Cardiac atrium fibroblast (primary cell): ENCODE measurements around the gene HABP2. TPM values are rescaled to one million over a fixed set of nuclear protein-coding genes. Genes with fewer than 3 reads are reported as not detected.

Experiments used
- total RNA-seq: library from RNA; depleted of rRNA; stranded (reverse); fragments of >200 nt; gene quantifications from 2 replicates; pipeline ENCODE4 v1.2.3, GENCODE V29; 2015

Gene HABP2
- not detected in 2 replicates for total RNA-seq

DNA sequence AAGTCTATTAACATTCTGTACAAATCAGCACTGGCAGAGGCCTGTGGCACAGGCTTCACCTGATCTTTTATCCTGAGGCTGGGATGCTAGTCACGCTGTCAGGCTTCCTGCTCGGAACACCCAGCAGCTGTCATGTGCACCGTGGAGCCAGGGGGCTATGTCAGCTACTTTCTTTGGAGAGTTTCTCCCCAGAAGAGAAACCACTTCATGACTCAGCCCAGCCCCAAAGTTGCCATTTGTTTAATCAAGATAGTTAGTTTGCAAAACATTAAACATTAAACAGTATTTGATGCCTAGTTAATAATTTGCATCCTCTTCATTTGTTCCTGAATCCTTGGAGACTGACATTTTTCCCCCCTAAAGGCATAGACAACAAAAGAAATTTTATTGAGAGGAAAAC lies at the start of gene HABP2:
Gene HABP2, plus strand, starts transcription at position 353 of the 400 bp plus-strand sequence. CDS start 69 bp downstream, outside the sequence.

Other genes with a start within 250 kb of the HABP2 start
- not detected in 2 replicates for gene NRAP, start 111.0 kb downstream of the HABP2 start, total RNA-seq
- 29.4 and 35.5 TPM in 2 replicates for gene CASP7, start 126.9 kb downstream of the HABP2 start, total RNA-seq
- not detected in 2 replicates for gene PLEKHS1, start 198.6 kb downstream of the HABP2 start, total RNA-seq